ENCODE results near the gene OPTC.

Gene OPTC

DNA sequence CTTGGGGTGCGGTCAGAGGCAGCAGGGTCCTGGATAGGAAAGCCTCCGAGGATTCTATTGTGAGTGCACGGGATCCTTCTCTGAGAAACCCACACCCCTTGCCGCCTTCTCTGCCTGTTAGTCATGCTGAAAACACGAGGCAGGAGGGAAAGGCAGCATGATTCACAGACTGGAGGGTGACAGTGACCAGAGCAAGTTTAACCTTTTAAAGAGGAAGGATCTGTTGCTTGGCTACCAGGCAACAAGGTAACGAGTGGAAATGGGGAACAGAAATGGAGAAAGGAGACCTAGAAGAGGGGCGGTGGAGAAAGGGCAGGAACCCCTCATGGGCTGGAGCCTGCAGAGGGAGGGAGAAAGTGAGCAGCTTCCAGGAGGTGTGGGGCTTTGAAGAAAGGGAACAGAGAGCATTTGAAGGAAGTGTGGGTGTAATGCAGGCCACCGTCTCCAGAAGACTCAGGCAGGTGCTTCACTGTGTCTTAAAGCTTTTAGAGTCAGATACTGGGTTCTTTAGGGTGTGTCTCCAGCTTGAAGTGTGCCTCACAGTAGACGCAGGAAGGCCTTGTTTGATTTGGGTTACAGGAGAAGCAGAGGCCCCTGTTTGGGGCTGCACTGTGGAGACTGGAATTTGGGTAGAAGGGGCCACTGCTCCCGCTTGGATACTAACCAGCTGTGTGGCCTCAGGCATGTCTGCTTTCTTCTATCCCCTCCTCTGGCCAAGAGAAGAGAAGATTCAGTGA is 19.1 kb downstream of the OPTC start:
- H3K9me3 ChIP-seq (replicated peaks; ENCODE audit: insufficient read depth, low read length) = no peaks in the 10 kb centered on the region
- no peak overlapping the region for H2AFZ ChIP-seq (ENCODE audit: low read length)
- no peaks in the 10 kb centered on the region for H3K79me2 ChIP-seq (ENCODE audit: low read length)
- no peaks in the 10 kb centered on the region for H3K9me2 ChIP-seq (replicated peaks; ENCODE audit: insufficient read depth, low read length)
- TF ChIP-seq EZH2 (optimal IDR thresholded peaks at IDR 0.05; ENCODE audit: low read depth, low read length) (no peak), EZH2phosphoT487 (IDR thresholded peaks at IDR 0.05; ENCODE audit: low read length) (no peak)
- TF ChIP-seq, protein P1, sequence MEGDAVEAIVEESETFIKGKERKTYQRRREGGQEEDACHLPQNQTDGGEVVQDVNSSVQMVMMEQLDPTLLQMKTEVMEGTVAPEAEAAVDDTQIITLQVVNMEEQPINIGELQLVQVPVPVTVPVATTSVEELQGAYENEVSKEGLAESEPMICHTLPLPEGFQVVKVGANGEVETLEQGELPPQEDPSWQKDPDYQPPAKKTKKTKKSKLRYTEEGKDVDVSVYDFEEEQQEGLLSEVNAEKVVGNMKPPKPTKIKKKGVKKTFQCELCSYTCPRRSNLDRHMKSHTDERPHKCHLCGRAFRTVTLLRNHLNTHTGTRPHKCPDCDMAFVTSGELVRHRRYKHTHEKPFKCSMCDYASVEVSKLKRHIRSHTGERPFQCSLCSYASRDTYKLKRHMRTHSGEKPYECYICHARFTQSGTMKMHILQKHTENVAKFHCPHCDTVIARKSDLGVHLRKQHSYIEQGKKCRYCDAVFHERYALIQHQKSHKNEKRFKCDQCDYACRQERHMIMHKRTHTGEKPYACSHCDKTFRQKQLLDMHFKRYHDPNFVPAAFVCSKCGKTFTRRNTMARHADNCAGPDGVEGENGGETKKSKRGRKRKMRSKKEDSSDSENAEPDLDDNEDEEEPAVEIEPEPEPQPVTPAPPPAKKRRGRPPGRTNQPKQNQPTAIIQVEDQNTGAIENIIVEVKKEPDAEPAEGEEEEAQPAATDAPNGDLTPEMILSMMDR (IDR thresholded peaks at IDR 0.05; ENCODE audit: low read length) = no peak
- no peaks in the 10 kb centered on the region for H3K36me3 ChIP-seq (replicated peaks; ENCODE audit: insufficient read depth, low read length)
- H3F3A ChIP-seq (ENCODE audit: insufficient read depth, low read length) = no peaks in the 10 kb centered on the region
- no peak for DNase-seq
- H3K27ac ChIP-seq (ENCODE audit: low read length) = no peak overlapping the region
- no peak overlapping the region for H3K9ac ChIP-seq (ENCODE audit: low read length)
- no peak overlapping the region for H3K4me3 ChIP-seq (ENCODE audit: low read length)
- H4K20me1 ChIP-seq (ENCODE audit: insufficient read depth, low read length) = no peaks in the 10 kb centered on the region
- H3K4me1 ChIP-seq (ENCODE audit: low read length) = no peaks in the 10 kb centered on the region
- H3K4me2 ChIP-seq (ENCODE audit: low read depth, low read length) = no peak overlapping the region
- no peaks in the 10 kb centered on the region for H3K27me3 ChIP-seq (replicated peaks; ENCODE audit: insufficient read depth, low read length)

DNA sequence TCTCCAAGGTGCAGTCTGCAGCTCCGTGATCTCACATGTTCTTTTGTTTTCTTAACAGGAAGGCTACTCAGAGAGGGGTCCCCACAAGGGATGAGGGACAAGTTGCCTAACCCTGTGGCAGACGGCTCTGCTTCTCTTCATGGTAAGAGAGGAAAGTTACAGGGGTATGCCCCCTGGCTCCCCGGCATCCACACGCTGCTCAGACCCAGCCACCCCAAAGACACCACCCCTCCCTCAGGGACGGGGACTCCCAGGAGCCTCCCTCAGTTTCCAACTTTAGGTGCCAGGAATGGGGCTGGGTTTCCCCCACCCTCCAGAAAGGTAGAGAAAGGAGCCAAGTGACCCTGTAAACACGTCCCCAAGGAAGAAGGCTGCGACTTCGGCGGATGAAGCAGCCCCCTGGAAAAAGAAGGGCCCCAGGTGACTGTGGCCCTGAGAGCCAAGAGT is 19.7 kb downstream of the OPTC start:
- DNase-seq = no peak
- Histone ChIP-seq H3K9me3 (replicated peaks; ENCODE audit: insufficient read depth, low read length) (no peaks in the 10 kb centered on the region), H3K4me3 (ENCODE audit: low read length) (no peak overlapping the region), H3K9ac (ENCODE audit: low read length) (no peak overlapping the region), H2AFZ (ENCODE audit: low read length) (no peak overlapping the region), H3K9me2 (replicated peaks; ENCODE audit: insufficient read depth, low read length) (no peaks in the 10 kb centered on the region), H3F3A (ENCODE audit: insufficient read depth, low read length) (no peaks in the 10 kb centered on the region), H3K79me2 (ENCODE audit: low read length) (no peaks in the 10 kb centered on the region), H3K36me3 (replicated peaks; ENCODE audit: insufficient read depth, low read length) (no peaks in the 10 kb centered on the region), H3K4me2 (ENCODE audit: low read depth, low read length) (no peak overlapping the region), H3K4me1 (ENCODE audit: low read length) (no peaks in the 10 kb centered on the region), H3K27ac (ENCODE audit: low read length) (no peak overlapping the region), H4K20me1 (ENCODE audit: insufficient read depth, low read length) (no peaks in the 10 kb centered on the region), H3K27me3 (replicated peaks; ENCODE audit: insufficient read depth, low read length) (no peaks in the 10 kb centered on the region)
- TF ChIP-seq EZH2 (optimal IDR thresholded peaks at IDR 0.05; ENCODE audit: low read depth, low read length) = no peak
- TF ChIP-seq EZH2phosphoT487 (IDR thresholded peaks at IDR 0.05; ENCODE audit: low read length) = no peak
- TF ChIP-seq, protein P1 (IDR thresholded peaks at IDR 0.05; ENCODE audit: low read length) = no peak

DNA sequence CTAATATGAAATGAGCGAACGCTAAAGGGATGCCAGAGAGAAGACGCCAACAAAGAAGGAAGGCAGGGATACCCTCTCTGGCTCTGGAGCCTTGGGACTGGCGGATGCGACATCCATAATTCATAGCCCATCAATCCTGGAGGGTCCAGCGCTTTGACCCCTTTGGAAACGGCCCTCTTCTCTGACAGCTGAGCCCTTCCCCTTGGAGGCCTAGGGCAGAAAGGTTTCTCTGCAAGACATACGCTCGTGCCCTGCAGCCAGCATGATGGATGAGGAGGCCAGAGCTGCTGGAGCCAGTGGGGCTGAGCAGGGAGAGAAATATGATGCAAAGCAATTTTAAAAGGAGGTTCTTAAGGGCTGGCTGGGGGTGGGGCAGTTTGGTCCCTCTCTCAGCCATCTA is 22.2 kb downstream of the OPTC start:
- DNase-seq = no peak
- no peaks in the 10 kb centered on the region for H3K79me2 ChIP-seq (ENCODE audit: low read length)
- H3K9me3 ChIP-seq (replicated peaks; ENCODE audit: insufficient read depth, low read length) = no peaks in the 10 kb centered on the region
- no peak for TF ChIP-seq EZH2 (optimal IDR thresholded peaks at IDR 0.05; ENCODE audit: low read depth, low read length)
- no peaks in the 10 kb centered on the region for H3K27me3 ChIP-seq (replicated peaks; ENCODE audit: insufficient read depth, low read length)
- no peaks in the 10 kb centered on the region for H3F3A ChIP-seq (ENCODE audit: insufficient read depth, low read length)
- no peak overlapping the region for H3K4me3 ChIP-seq (ENCODE audit: low read length)
- no peaks in the 10 kb centered on the region for H4K20me1 ChIP-seq (ENCODE audit: insufficient read depth, low read length)
- no peaks in the 10 kb centered on the region for H3K4me1 ChIP-seq (ENCODE audit: low read length)
- H3K9ac ChIP-seq (ENCODE audit: low read length) = no peak overlapping the region
- H3K27ac ChIP-seq (ENCODE audit: low read length) = no peak overlapping the region
- H3K9me2 ChIP-seq (replicated peaks; ENCODE audit: insufficient read depth, low read length) = no peaks in the 10 kb centered on the region
- H2AFZ ChIP-seq (ENCODE audit: low read length) = no peak overlapping the region
- H3K4me2 ChIP-seq (ENCODE audit: low read depth, low read length) = no peak overlapping the region
- H3K36me3 ChIP-seq (replicated peaks; ENCODE audit: insufficient read depth, low read length) = no peaks in the 10 kb centered on the region

DNA sequence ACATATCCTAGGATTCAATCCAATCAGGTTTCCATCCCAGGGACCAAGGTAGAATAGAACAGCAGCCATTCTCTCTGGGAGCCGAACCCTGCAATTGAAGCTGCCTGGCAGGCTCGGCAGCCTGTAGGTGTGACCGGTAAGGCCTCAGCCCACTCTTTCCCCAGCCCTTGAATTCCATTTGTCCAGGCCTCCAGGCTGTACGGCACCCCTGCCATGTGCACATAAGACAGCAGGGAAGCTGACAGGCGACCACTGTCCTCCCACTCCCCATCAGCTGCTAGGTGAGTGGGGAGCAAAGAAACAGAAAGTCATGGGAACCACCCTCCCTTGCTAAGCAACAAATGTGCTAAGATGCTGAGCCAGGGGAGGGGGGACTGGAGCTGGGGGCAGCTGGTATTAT is 23.0 kb downstream of the OPTC start:
- H3K4me3 ChIP-seq (ENCODE audit: low read length) = no peak overlapping the region
- DNase-seq = no peak
- H3K9me2 ChIP-seq (replicated peaks; ENCODE audit: insufficient read depth, low read length) = no peaks in the 10 kb centered on the region
- H4K20me1 ChIP-seq (ENCODE audit: insufficient read depth, low read length) = no peaks in the 10 kb centered on the region
- no peak overlapping the region for H3K27ac ChIP-seq (ENCODE audit: low read length)
- H3K4me2 ChIP-seq (ENCODE audit: low read depth, low read length) = no peak overlapping the region
- no peak overlapping the region for H2AFZ ChIP-seq (ENCODE audit: low read length)
- H3K4me1 ChIP-seq (ENCODE audit: low read length) = no peaks in the 10 kb centered on the region
- no peak overlapping the region for H3K9ac ChIP-seq (ENCODE audit: low read length)
- no peaks in the 10 kb centered on the region for H3F3A ChIP-seq (ENCODE audit: insufficient read depth, low read length)
- no peaks in the 10 kb centered on the region for H3K27me3 ChIP-seq (replicated peaks; ENCODE audit: insufficient read depth, low read length)
- TF ChIP-seq EZH2phosphoT487 (IDR thresholded peaks at IDR 0.05; ENCODE audit: low read length) (no peak), EZH2 (optimal IDR thresholded peaks at IDR 0.05; ENCODE audit: low read depth, low read length) (no peak)
- TF ChIP-seq, protein P1 (IDR thresholded peaks at IDR 0.05; ENCODE audit: low read length) = no peak
- no peaks in the 10 kb centered on the region for H3K9me3 ChIP-seq (replicated peaks; ENCODE audit: insufficient read depth, low read length)
- H3K79me2 ChIP-seq (ENCODE audit: low read length) = no peaks in the 10 kb centered on the region
- no peaks in the 10 kb centered on the region for H3K36me3 ChIP-seq (replicated peaks; ENCODE audit: insufficient read depth, low read length)
